Inflammatory macrophage (primary cell): ENCODE data around the gene DDX56.
A peak's percentile ranks its signal among the peaks of the same experiment; 100 is the strongest.
"Not testable (repeated sequence)": the region's sequence is repeated elsewhere in the genome, so short reads cannot be mapped to it uniquely, and the experiment has no call there.

ENCODE experiments used
- DNase-seq, 2 donors: peaks; one replicate each; pipeline ENCODE4 v3.0.0-alpha.2; 2020 to 2022

The DDX56 gene

GRCh38 chr7:44597181-44597580, 23.5 kb upstream of the DDX56 start:
- not testable (repeated sequence) for DNase-seq

- DNase-seq: no peak
These were observed 22.4 kb upstream of the DDX56 start for GRCh38 chr7:44595934-44596635.

DNA sequence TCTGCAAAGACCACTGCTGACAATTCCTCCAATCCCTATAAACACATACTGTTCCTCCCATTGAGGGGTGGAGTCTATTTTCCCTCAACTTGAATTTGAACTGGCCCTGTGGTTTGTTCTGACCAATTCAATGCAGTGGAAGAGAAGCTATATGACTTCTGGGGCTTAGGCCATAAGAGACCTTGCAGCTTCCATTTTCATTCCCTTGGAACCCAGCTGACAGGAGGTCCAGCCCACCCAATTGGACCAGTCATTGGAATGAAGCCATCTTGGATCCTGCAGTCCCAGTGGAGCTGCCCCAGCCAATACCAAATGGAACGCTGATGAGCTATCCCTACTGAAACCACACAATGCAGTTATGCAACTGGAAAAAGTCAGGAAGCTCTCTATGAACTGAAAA, 17.2 kb upstream of the DDX56 start:
- DNase-seq: no peak

GRCh38 chr7:44587843-44588711, 14.4 kb upstream of the DDX56 start:
- peak; percentile 66 to 78 for DNase-seq

- DNase-seq: no peak
These were observed 9.6 kb upstream of the DDX56 start for GRCh38 chr7:44583146-44583865.

DNA sequence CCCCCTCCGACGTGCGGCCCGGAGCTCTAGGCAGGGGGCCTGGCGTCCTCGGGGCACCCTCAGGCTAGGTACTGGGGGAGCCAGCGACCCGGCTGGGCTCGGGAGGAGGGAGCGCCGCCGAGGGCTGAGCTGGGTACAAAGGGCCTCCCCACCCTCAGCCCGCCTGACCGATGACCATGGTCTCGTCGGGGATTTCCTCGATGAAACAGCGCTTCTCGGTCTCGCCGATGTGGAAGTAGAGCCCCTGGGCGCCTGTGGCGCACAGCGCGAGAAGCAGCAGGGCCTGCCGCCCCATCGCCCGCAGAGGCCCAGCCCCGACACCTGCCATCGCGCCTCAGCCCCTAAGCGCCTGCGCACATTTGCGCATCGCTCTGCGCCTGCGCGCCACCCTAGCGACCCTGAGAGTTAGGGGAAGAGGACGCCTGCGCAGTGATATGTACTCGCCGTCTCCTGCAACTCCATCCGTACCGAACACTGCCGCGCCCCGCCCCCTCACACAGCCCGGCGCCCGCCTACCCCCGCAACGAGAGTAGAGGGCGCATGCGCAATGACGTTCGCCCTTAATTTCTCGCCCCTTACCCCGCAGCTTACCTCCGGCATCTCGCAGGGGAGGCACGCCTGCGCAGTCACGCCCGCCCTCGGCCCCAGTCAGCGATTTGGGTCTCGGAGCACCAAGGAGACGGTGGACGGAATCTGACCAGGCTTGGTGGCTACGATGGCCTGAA, 8.3 kb upstream of the DDX56 start, which contains the start of gene TMED4:
Gene TMED4 (minus strand): TSS at position 353 of the 725 bp plus-strand sequence. CDS start 25 bp downstream, at position 328.
- peak; percentile 99 for DNase-seq

GRCh38 chr7:44580945-44581878, 7.5 kb upstream of the DDX56 start:
- DNase-seq: peak in 1 of 2 donors; percentile 16

- DNase-seq: no peak
These were observed 2.5 kb upstream of the DDX56 start for GRCh38 chr7:44576228-44576627.

- no peak for DNase-seq
These were observed 1.3 kb upstream of the DDX56 start for GRCh38 chr7:44575054-44575453.

DNA sequence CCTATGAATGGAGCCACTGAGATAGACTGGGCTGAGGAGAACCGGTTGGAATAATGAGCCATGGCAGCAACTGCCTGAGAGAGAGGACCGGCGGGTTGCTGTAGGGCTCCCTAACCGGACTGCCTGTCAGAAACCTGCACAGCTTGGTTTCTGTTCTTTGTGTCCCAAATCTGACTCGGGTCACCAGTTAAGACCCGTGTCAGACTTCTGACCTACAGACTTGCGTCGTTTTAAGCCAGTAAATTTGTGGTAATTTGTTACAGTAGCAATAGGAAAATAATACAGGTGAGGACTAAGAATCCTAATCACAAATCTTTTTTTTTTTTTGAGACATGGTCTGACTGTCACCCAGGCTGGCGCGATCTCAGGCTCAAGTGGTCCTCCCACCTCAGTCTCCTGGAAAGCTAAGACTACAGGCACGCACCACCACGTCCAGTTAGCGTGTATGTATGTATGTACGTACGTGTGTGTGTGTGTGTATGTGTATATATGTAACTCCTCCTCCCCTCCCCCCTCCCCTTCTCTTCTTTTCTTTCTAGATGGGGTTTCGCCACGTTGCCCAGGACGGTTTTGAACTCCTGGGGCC, 672 bp upstream of the DDX56 start:
- DNase-seq: peak; percentile 1 to 3

GRCh38 chr7:44572771-44573170, 937 bp downstream of the DDX56 start:
- no peak for DNase-seq

GRCh38 chr7:44569959-44570358, 3.7 kb downstream of the DDX56 start:
- DNase-seq: no peak

DNA sequence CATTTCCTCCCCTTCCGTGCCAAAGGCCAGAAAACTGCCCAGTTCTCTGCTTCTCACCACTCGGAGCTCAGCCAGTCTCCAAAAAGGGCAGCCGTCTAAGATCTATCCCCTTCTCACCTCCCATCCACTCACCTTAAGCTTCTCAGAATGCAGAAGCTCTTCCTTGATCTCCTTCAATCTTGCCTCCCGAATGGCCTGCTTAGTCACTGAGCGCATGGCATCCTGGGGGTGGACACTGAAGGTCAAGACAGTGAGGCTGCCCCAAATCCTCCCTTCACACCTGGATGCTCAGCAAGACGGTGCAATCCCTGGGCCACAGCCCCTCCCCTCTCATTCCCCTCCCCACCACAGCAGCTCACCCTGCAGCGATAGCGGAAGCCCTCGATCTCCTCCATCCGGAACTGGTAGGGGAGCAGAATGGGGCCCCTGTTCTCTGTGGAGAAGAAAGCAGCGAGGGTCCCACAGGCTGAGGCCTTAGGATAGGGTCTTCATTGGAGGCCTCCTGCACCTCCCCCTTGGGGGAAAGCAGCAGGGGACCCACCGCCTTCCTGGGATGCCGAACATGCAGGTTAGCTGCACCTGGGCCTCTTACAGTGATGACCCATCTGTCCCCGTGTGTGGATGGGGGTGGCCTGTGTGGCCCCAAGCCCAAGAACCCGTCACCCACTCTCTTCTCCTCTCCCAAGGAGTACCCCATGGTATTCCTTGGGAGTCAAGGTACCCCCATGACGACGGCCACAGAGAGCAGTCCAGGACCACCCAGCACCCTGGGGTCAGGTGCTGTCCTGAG, 4.7 kb downstream of the DDX56 start:
- no peak for DNase-seq

GRCh38 chr7:44567884-44568283, 5.8 kb downstream of the DDX56 start:
- DNase-seq: no peak

DNA sequence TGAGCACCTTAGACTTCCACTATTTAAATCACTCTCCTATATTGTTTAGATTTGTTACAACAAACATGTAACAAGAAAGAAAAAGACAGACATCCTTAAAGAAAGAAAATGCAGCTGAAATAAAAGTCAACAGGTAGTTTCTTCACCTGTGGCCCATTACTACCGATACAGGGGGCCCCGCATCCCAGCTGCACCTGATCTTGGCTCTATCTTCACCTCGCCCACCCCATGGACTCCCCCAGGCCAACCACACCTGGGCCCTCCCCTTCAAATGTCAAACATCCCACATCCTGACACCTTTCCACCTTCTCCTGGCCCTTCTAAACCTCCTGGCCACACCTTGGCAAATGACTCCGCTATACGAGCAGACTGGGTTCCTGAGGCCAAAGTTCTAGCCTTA, 7.0 kb downstream of the DDX56 start:
- no peak for DNase-seq

- peak in 1 of 2 donors; percentile 6 for DNase-seq
These were observed 7.7 kb downstream of the DDX56 start for GRCh38 chr7:44565795-44566559.

DNA sequence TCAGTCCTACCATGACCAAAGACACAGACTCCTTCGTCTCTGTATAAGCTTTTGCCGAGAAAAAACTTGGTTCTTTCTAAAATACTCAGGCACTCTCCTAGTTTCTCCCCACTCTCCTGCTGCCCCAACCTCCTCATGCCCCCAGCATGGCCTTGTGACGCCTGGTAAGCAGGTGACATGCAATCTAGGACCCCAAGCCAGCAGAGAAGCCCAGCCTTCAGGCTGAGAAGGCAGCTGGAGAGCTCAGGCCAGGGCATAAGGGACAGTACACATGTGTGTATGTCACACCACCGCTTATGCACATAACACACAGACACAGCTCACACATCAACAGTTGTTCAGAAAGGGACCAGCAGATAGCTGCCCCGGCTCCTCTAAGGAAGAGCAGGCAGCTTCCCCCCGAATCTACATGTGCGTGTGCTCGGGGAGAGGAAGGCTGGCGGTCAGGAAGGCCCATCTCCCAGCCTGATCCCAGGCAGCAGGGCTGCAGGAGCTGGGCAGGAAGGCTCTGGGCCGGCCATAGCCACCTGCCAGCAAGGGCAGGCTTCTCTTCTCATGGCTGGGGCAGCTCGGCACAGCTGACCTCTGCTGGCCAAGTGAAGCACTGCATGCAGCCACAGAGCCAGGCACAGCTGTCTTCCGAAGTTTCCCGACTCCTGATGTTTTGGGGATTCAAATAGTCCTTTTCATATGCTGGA, 8.5 kb downstream of the DDX56 start:
- peak; percentile 57 to 64 for DNase-seq

DNA sequence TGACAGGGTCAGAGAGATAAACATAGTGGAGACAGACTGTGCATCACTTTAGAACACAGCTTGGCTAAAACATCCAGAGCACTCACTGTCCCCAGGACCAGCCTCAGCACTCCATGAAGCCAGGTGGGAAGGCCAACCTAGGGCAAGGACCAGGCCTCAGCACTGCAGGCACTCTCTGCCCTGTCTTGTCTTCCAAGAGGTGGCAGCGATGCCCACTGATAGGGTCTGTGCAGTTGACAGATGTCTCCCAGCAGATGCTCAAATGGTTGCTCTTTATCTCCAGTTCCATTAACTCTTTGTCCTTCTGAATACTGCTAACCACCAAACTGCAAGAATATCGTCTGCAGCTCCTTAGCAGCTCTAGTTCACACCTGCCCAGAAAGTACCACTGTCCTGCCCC, 9.1 kb downstream of the DDX56 start:
- no peak for DNase-seq
